Dermis microvascular lymphatic vessel endothelial cell (primary cell): ENCODE data around the gene ARHGAP15. TPM values are rescaled to one million over a fixed set of nuclear protein-coding genes. Genes with fewer than 3 reads are reported as not detected.
A peak's percentile ranks its signal among the peaks of the same experiment; 100 is the strongest.

Source experiments
- DNase-seq, 2 donors: peaks; one replicate each; pipeline versions ENCODE4 v3.0.0 to v3.0.0-alpha.2; 2010; ENCODE audit warnings: low read depth in 2 of 2
- total RNA-seq: library from RNA; depleted of rRNA; stranded (reverse); fragments of >200 nt; gene quantifications from 2 replicates; pipeline ENCODE4 v1.2.1, GENCODE V29; 2014

ARHGAP15 gene
- total RNA-seq, 1 donor from 2014 or later: under 0.01 TPM

- peak in 1 of 2 donors; percentile 1 for DNase-seq
These were observed 322.5 kb downstream of the ARHGAP15 start for GRCh38 chr2:143451642-143452281.

DNA sequence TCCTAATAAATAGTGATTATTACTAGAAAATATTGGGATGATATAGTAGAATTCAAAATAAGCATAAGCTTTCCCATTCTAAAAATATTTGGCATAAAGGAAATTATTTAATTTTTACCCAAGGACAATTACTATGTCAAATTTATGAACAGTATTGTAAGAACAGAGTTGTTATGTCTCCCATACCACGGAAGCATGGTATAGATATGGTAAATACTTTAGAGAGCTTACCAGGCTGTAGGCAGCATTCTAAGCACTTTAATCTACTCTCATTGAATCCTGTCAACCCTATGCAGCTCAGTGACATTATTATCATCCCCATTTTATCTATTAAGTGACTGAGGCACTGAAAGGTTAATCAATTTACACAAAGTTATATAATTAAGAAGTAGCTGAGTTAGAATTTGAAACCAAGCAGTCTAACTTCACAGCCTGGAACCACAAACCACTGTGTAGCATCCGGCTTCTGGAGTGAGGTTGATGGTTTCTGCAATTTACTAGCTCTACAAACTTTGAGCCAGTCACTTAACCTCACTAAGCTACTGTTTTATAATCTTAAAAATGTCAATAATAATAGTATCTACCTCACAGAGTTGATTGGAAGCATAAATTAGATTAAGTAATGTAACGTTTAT, 323.7 kb downstream of the ARHGAP15 start:
- no peak for DNase-seq

GRCh38 chr2:143453981-143454511, 324.8 kb downstream of the ARHGAP15 start:
- DNase-seq: no peak

DNA sequence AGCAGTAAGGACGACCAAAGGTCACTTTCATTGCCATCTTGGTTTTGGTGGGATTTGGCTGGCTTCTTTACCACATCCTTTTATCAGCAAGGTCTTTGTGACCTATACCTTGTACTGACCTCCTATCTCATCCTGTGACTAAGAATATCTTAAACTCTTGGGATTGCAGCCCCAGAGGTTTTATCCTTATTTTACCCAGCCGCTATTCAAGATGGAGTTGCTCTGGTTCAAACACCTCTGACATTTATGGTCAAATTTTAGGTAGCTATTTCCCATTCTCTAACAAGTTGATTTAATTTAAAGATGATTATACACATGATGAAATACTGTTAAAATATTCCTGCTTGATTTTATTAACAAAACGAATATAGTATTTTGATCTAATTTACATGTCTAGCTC, 326.1 kb downstream of the ARHGAP15 start:
- no peak for DNase-seq

- DNase-seq: no peak
These were observed 329.3 kb downstream of the ARHGAP15 start for GRCh38 chr2:143458258-143459190.

DNA sequence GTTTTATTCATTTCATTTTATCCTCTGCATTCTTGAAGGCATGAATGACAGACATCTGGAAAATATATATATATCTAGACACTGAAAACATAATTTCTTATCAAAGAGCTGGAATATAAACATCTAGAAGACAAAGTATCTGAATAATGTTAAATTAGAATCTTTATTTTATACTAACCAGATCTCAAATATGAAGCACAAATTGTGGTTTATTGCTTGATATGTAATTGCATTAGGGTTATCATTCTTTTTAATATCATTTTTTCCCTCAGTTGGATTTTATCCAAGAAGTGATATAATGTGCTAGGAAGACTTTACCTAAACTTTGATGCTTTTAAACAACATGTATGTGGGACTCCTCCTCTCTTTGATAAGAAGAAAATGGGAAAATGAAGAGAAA, 331.2 kb downstream of the ARHGAP15 start:
- no peak for DNase-seq

DNA sequence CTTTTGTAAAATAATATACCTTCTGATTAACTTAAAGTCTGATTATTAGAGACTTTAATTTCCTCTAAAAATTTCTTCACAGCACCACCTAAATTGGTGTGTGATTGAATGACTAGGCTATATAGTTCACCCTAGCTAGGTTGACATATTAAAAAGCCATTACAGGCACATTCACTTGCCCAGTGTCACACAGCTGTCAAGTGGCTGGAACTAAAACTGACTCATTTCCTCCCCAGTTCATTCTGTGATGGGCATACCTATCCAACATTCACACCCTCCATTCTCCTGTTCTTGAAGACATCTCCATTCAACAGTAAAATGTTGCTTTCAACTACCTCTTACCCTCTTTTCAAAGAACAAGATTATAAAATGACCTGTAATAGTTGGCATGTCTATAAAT, 334.5 kb downstream of the ARHGAP15 start:
- DNase-seq: no peak

DNA sequence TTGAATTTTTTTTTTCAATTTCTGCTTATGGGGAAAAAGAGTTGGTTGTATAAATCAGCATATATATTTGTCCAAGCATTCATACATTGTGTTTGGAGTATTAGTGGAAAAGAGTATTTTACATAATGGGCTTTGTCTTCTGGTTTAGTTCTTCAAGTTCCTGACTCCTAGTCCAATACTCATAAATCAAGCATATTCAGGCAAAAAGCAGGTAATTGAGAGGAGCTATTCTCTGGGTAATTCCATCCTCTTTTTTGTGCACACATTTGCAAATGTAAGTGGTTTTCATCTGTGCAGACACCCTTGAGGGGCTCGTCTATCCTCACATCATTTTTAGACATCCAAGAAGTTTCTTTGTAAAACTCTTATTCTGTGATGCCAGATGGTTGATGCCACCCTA, 337.2 kb downstream of the ARHGAP15 start:
- DNase-seq: no peak

- DNase-seq: no peak
These were observed 337.8 kb downstream of the ARHGAP15 start for GRCh38 chr2:143467011-143467410.

- no peak for DNase-seq
These were observed 339.2 kb downstream of the ARHGAP15 start for GRCh38 chr2:143468341-143468888.

- no peak for DNase-seq
These were observed 340.1 kb downstream of the ARHGAP15 start for GRCh38 chr2:143469323-143469722.

- DNase-seq: no peak
These were observed 342.3 kb downstream of the ARHGAP15 start for GRCh38 chr2:143471550-143471949.

DNA sequence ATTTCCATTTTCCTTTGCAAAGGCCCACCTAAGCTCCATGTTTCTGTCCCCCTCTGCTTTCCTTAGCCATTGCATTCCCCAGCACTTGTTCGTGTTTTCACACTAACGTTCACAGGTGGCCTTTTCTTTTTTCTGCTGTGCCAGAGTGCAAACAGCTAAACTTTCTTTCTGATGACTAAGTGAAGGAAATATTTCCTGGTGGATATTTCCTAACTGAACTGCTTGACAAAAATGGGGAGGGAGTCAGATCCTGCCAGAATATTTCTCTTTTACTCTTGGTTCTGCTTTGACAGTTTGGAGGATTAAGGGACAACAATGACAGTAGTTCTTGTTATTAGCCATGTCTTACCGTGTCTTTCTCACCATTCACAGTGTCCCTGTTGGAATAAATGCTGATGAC, 344.0 kb downstream of the ARHGAP15 start:
- no peak for DNase-seq

- no peak for DNase-seq
These were observed 344.6 kb downstream of the ARHGAP15 start for GRCh38 chr2:143473820-143474219.

DNA sequence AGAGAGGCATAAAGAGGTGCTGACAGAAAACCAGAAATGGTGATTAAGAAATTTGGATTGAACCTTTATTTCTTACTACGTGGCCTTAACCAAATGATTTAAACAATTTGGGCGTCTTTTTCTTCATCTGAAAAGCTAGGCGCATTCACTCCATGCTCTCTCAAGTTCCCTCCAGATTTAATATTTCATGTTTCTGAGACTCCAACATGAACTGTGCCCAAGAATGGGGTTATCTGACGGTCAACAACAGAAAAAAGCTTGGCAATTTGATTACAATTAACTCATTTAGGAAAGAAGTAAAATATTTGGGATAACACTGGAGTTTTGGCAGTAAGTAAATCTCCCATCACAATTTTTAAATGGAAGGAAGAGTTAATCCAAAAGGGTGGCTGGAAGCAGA, 345.4 kb downstream of the ARHGAP15 start:
- no peak for DNase-seq

GRCh38 chr2:143475041-143475776, 346.0 kb downstream of the ARHGAP15 start:
- no peak for DNase-seq

DNA sequence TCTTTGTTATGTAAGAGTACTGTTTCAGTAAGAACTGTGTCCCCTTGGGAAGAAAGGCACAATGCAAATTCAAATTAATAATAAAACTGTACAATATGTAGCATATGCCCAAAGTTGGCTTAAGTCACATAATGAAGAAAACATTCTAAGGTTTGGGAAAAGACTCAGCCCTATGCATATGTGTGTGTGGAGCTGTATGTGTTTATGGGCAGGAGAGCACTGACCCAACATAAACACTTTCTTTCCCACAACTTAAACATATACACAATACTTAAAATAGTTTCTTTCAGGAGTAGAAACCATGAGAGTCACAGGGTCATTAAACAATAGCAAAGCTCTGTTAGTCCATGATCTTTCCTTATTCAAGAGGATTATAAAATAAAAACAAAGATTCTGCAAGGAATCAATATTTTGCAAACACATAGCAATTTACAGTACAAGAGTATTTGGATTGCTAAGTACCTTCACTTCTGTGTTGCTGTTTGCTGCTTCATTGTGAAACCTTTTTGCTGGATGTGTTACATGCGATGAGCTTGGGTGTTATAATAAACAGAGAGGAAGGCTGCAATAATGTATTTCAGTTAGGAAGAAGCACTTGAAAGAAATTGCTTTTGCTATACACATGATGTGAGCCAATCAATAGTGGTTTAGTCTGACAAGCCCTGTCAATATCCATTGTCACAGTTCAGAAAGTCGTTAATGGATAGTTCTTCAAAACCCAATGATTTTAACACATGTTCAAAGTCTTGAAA, 347.3 kb downstream of the ARHGAP15 start:
- no peak for DNase-seq

GRCh38 chr2:143477714-143478443, 348.7 kb downstream of the ARHGAP15 start:
- no peak for DNase-seq

DNA sequence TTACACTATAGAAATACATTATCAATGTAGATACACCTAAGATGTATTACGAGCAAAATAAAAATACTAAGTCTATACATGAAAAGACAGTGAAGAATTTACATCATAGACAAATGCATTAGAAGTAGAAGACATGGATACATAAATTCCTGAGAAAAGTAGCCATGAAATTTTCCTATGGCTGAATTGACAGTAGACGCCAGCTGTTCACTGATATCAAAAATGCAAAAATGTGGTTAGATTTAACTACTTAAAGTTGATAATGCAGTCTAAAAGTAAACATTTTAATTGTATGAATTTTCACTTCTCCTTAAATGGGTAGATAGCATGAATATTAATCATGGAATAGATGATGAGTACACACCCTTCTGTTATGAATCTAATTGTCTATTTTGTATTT, 350.9 kb downstream of the ARHGAP15 start:
- DNase-seq: no peak
